ENCODE data around the gene UBA1.

- TF ChIP-seq EZH2phosphoT487 (IDR thresholded peaks at IDR 0.05; ENCODE audit: insufficient read depth, low read depth) (no peak), EZH2 (IDR thresholded peaks at IDR 0.05; ENCODE audit: insufficient read depth, poor library complexity, severe bottlenecking) (no peak)
Measured at GRCh38 chrX:47158131-47158530, 35.5 kb upstream of the UBA1 start.

All from GM23248 (cell line).